ENCODE results near the gene CACNB2. TPM values are rescaled to one million over a fixed set of nuclear protein-coding genes. Genes with fewer than 3 reads are reported as not detected.

The CACNB2 gene
- total RNA-seq, 2 experiments from 2014 or later, result not detected

DNA sequence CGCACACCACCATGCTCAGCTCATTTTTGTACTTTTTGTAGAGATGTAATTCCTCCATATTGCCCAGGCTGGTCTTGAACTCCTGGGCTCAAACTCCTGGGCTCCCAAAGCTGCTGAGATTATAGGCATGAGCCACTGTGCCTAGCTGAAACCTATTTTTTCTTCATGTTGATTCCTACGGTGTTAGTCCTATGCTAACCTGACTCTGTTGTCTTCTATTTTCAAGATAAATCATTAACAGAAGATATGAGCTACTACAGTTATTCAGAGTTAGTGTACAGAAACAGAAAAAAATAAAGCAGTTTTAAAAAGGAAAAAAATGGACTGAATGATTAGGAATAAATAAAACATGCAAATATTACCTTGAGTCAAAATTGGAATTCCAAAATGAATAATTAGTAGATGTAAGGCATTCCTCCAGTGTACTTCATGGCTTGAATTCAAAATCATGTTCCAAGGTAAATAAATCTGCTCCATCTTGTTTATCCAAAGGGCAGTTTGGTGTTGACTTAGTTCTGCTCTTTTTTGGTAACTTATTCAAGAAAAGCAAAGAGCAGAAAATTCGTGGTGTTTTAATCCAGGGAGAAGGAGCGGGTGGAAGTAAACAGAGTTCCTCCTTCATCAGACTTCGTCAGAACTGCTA lies 185.8 kb downstream of the CACNB2 start:
- ChIA-PET CTCF (interaction anchor here (0.6 kb wide), 1 partner anchor 12 kb away, joined by 3 read pairs; no protein-coding TSS in a partner anchor), POLR2A (no interaction called here)
- peaks cover 2% of the 10 kb centered on the region for H3K27me3 Mint-ChIP-seq
- DNase-seq, result no peak
- ATAC-seq, result no peak
- H3K4me1 Mint-ChIP-seq, result no peaks in the 10 kb centered on the region
- H3K9me3 Mint-ChIP-seq (ENCODE audit: low read depth), result no peaks in the 10 kb centered on the region
- H3K4me3 Mint-ChIP-seq, result no peak overlapping the region
- no peaks in the 10 kb centered on the region for H3K36me3 Mint-ChIP-seq (ENCODE audit: low read depth)
- no peak overlapping the region for H3K27ac Mint-ChIP-seq
- intact Hi-C loops (cut with DNase I, micrococcal nuclease), result no loop called here

DNA sequence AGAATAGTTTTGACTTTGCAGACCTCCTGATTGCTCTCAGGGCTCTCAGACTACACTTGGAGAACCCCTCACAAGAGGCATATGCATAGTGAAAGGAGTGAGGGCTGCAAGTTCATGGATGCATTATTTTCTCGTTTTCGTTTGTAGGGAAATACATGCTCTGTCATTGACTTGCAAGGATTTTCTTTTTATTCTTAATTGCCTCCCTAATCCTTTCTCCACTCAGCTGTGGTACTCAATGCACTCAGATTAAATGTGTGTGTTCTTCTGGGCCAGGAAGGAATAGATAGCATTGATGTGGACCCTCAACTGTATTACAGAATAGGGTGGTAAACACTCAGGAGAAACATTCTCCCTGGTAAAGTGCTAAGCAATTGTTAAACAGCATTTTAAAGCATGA lies 188.7 kb downstream of the CACNB2 start:
- Mint-ChIP-seq H3K4me3 (no peak overlapping the region), H3K27ac (no peak overlapping the region), H3K27me3 (peaks cover 2% of the 10 kb centered on the region), H3K36me3 (ENCODE audit: low read depth) (no peaks in the 10 kb centered on the region), H3K4me1 (no peaks in the 10 kb centered on the region), H3K9me3 (ENCODE audit: low read depth) (no peaks in the 10 kb centered on the region)
- ChIA-PET POLR2A (no interaction called here), CTCF (no interaction called here)
- intact Hi-C loops (cut with DNase I, micrococcal nuclease), result no loop called here
- DNase-seq, result no peak
- ATAC-seq, result no peak

GRCh38 chr10:18332048-18332447 lies 191.8 kb downstream of the CACNB2 start:
- no peak for DNase-seq
- H3K27me3 Mint-ChIP-seq, result peaks cover 2% of the 10 kb centered on the region
- intact Hi-C loops (cut with DNase I, micrococcal nuclease), result no loop called here
- ChIA-PET POLR2A (no interaction called here), CTCF (no interaction called here)
- H3K36me3 Mint-ChIP-seq (ENCODE audit: low read depth), result no peaks in the 10 kb centered on the region
- H3K9me3 Mint-ChIP-seq (ENCODE audit: low read depth), result no peaks in the 10 kb centered on the region
- ATAC-seq, result no peak
- H3K27ac Mint-ChIP-seq, result no peak overlapping the region
- H3K4me3 Mint-ChIP-seq, result no peak overlapping the region
- H3K4me1 Mint-ChIP-seq, result no peaks in the 10 kb centered on the region

DNA sequence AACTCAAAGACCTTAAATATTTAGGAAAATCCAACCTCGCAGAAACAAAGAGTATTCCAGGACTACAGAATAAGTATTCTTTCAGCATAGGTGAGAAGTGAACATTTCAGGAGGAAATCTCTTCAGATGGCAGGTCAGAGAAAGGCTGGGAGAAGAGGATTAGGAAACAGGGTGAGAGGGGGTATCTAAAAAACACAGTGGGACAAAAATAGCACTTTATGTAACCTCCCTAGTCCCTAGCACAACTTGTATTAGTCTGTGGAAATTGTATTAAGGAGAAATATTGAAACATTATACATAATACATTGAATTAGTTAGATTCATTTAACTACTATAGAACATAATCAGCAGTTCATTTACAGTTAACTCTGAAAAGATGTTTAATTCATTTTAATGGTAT lies 192.3 kb downstream of the CACNB2 start:
- Mint-ChIP-seq H3K36me3 (ENCODE audit: low read depth) (no peaks in the 10 kb centered on the region), H3K4me1 (no peaks in the 10 kb centered on the region), H3K27ac (no peak overlapping the region), H3K27me3 (peaks cover 2% of the 10 kb centered on the region), H3K9me3 (ENCODE audit: low read depth) (no peaks in the 10 kb centered on the region), H3K4me3 (no peak overlapping the region)
- intact Hi-C loops (cut with DNase I, micrococcal nuclease), result no loop called here
- CTCF ChIA-PET, result no interaction called here
- no peak for DNase-seq
- ATAC-seq, result no peak
- POLR2A ChIA-PET, result no interaction called here

DNA sequence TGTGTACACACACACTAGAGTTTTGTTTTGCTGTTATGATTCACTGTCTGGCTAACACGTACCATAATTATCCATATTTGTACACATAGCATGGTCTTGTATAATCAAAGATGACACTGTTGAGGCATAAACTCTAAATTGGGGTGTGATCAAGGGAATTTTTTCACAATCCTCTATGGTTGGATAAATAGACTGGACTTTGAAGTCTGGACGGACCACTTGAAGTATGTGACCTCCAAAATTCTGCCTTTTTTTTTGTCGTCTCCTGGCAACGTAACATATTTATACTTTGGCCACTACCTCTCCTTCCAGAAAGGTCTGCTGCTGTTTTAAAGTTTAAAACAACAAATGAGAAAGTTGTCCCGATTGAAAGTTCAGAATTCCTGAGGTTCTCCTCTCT lies 193.4 kb downstream of the CACNB2 start:
- Mint-ChIP-seq H3K4me1 (no peaks in the 10 kb centered on the region), H3K36me3 (ENCODE audit: low read depth) (no peaks in the 10 kb centered on the region), H3K27ac (no peak overlapping the region), H3K9me3 (ENCODE audit: low read depth) (no peaks in the 10 kb centered on the region), H3K4me3 (no peak overlapping the region), H3K27me3 (no peaks in the 10 kb centered on the region)
- DNase-seq (no peak), ATAC-seq (no peak)
- intact Hi-C loops (cut with DNase I, micrococcal nuclease), result no loop called here
- POLR2A ChIA-PET, result no interaction called here
- CTCF ChIA-PET, result no interaction called here

DNA sequence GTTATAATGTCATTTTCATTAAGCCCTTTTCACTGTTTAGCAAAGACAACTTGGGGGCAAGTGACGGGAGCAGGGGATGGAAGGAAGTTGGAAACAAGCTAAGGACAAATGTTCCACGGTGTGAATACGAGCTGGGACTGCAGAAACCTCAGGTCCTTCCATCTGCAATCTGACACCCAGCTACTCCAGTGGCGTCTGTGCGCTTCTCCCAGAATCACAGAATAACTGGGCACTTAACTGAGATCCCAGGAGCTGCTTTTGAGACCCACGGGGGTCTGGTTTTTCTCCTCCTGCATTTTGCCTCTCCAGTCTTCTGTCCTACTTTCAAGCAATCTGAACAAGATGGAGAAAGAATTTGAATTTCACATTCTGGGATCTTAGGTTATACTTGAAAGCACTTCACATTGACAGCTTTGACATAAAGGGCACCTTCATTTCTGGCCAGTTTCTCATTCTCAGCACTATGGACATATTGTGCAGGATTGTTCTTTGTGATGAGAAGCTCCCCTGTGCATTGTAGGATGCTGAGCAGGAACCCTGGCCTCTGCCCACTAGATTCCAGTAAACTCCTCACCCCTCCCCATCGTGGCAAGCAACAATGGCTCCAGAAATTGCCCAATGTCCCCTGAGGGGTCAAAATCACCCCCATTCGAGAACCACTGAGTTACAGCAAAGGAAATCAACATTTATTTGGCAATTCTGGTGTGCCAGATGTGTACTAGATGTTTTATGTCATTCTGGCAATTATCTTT lies 194.1 kb downstream of the CACNB2 start:
- Mint-ChIP-seq H3K4me3 (no peak overlapping the region), H3K27ac (no peak overlapping the region), H3K36me3 (ENCODE audit: low read depth) (no peaks in the 10 kb centered on the region), H3K27me3 (no peaks in the 10 kb centered on the region), H3K4me1 (no peaks in the 10 kb centered on the region), H3K9me3 (ENCODE audit: low read depth) (no peaks in the 10 kb centered on the region)
- DNase-seq (no peak), ATAC-seq (no peak)
- intact Hi-C loops (cut with DNase I, micrococcal nuclease), result no loop called here
- POLR2A ChIA-PET, result no interaction called here
- CTCF ChIA-PET, result no interaction called here

- no peaks in the 10 kb centered on the region for H3K9me3 Mint-ChIP-seq (ENCODE audit: low read depth)
- no peak for DNase-seq
- ChIA-PET CTCF (no interaction called here), POLR2A (no interaction called here)
- no peak overlapping the region for H3K4me3 Mint-ChIP-seq
- no peaks in the 10 kb centered on the region for H3K27me3 Mint-ChIP-seq
- no peak overlapping the region for H3K27ac Mint-ChIP-seq
- ATAC-seq, result no peak
- no peaks in the 10 kb centered on the region for H3K4me1 Mint-ChIP-seq
- intact Hi-C loops (cut with DNase I, micrococcal nuclease), result no loop called here
- H3K36me3 Mint-ChIP-seq (ENCODE audit: low read depth), result no peaks in the 10 kb centered on the region
Observed at GRCh38 chr10:18340496-18341051, 200.3 kb downstream of the CACNB2 start.

DNA sequence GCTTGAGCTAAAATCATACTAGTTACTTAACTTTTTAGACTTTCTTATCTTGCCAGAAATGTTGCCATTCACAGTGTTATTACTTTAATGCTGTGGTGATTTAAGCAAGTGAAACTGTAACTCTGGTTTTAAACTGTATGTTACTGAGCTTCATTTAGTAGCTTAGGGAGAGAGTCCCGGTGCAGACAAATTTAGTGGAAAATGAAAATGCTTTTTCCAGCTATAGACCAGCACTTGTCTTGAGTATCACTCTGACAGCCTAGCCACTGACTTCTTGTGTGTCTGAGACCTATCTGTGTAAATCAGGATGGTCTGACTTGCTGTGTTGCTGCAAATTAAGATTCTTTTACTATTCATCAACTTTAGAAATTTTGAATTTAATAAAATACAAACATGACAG lies 200.8 kb downstream of the CACNB2 start:
- Mint-ChIP-seq H3K9me3 (ENCODE audit: low read depth) (no peaks in the 10 kb centered on the region), H3K36me3 (ENCODE audit: low read depth) (no peaks in the 10 kb centered on the region), H3K4me1 (no peaks in the 10 kb centered on the region), H3K4me3 (no peak overlapping the region), H3K27ac (no peak overlapping the region), H3K27me3 (no peaks in the 10 kb centered on the region)
- ATAC-seq (no peak), DNase-seq (no peak)
- CTCF ChIA-PET, result no interaction called here
- intact Hi-C loops (cut with DNase I, micrococcal nuclease), result no loop called here
- POLR2A ChIA-PET, result no interaction called here

DNA sequence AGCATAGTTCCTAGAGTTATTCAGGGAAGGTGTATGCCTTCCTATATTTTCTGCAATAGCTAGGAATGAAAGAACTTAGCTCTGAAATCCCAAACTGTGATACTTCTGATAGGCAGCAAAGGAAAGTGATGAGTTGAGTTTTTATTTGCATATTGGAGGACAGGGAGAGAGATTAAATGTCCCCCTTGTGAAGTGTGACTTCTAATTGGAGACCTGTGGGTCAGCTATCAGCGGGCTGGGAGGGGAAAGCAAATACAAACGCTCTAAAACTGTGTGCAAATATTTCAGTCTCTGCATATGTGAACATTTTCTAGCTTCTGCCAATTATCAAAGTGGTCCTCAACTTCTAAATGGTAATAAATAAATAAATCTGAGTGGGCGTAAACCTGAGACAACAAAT lies 203.3 kb downstream of the CACNB2 start:
- H3K4me3 Mint-ChIP-seq, result no peak overlapping the region
- ATAC-seq (no peak), DNase-seq (no peak)
- H3K4me1 Mint-ChIP-seq, result no peaks in the 10 kb centered on the region
- no peak overlapping the region for H3K27ac Mint-ChIP-seq
- H3K9me3 Mint-ChIP-seq (ENCODE audit: low read depth), result no peaks in the 10 kb centered on the region
- H3K36me3 Mint-ChIP-seq (ENCODE audit: low read depth), result no peaks in the 10 kb centered on the region
- peaks cover 2% of the 10 kb centered on the region for H3K27me3 Mint-ChIP-seq
- ChIA-PET POLR2A (no interaction called here), CTCF (no interaction called here)
- intact Hi-C loops (cut with DNase I, micrococcal nuclease), result no loop called here

- CTCF ChIA-PET, result no interaction called here
- intact Hi-C loops (cut with DNase I, micrococcal nuclease), result no loop called here
- H3K27ac Mint-ChIP-seq, result no peak overlapping the region
- H3K4me3 Mint-ChIP-seq, result no peak overlapping the region
- POLR2A ChIA-PET, result no interaction called here
- no peaks in the 10 kb centered on the region for H3K9me3 Mint-ChIP-seq (ENCODE audit: low read depth)
- no peaks in the 10 kb centered on the region for H3K36me3 Mint-ChIP-seq (ENCODE audit: low read depth)
- no peak for ATAC-seq
- peaks cover 2% of the 10 kb centered on the region for H3K27me3 Mint-ChIP-seq
- no peak for DNase-seq
- no peaks in the 10 kb centered on the region for H3K4me1 Mint-ChIP-seq
Observed at GRCh38 chr10:18345308-18345707, 205.1 kb downstream of the CACNB2 start.

- no peak for ATAC-seq
- CTCF ChIA-PET, result no interaction called here
Observed at GRCh38 chr10:18350340-18350739, 210.1 kb downstream of the CACNB2 start.

DNA sequence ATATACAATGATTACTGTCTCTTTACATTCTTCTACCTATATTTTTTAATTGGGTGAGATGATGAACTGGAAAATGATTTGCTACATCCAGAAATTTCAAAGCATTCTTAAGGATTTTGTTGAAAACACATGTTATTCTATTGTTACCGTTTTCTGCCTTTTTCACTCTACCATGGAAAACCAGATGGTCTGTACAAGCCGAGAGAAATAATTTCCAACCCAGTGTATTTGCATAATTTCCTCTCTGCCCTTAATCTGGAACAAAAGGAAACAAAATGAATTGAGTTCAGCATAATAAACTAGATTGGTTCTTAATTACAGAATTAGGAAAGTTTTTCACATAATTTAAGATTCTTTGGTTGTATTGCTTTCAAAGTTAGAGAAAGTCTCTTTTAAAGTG lies 211.2 kb downstream of the CACNB2 start:
- Mint-ChIP-seq H3K4me1 (no peaks in the 10 kb centered on the region), H3K4me3 (no peak overlapping the region), H3K27me3 (peaks cover 2% of the 10 kb centered on the region), H3K27ac (no peak overlapping the region), H3K36me3 (ENCODE audit: low read depth) (no peaks in the 10 kb centered on the region), H3K9me3 (ENCODE audit: low read depth) (no peaks in the 10 kb centered on the region)
- intact Hi-C loops (cut with DNase I, micrococcal nuclease), result no loop called here
- ChIA-PET CTCF (no interaction called here), POLR2A (no interaction called here)
- no peak for ATAC-seq
- no peak for DNase-seq

More at GRCh38 chr10:18350340-18350739, 210.1 kb downstream of the CACNB2 start:
- no peak overlapping the region for H3K27ac Mint-ChIP-seq
- H3K4me3 Mint-ChIP-seq, result no peak overlapping the region
- no peaks in the 10 kb centered on the region for H3K4me1 Mint-ChIP-seq
- intact Hi-C loops (cut with DNase I, micrococcal nuclease), result no loop called here
- H3K36me3 Mint-ChIP-seq (ENCODE audit: low read depth), result no peaks in the 10 kb centered on the region
- DNase-seq, result no peak
- H3K27me3 Mint-ChIP-seq, result peaks cover 2% of the 10 kb centered on the region
- no peaks in the 10 kb centered on the region for H3K9me3 Mint-ChIP-seq (ENCODE audit: low read depth)
- POLR2A ChIA-PET, result no interaction called here

All from activated CD4-positive, alpha-beta T cell treated with anti-CD3 and anti-CD28 coated beads for 36 hours (primary cell).